ENCODE results near the gene ANKRD39. TPM values are rescaled to one million over a fixed set of nuclear protein-coding genes. Genes with fewer than 3 reads are reported as not detected.

Gene ANKRD39
- total and polyA plus RNA-seq, 10 of the 15 experiments (the other 5 are each of a cell fraction or from before 2014, with no cell fraction given) = 7.4 to 36.2 (median 23.7) TPM

DNA sequence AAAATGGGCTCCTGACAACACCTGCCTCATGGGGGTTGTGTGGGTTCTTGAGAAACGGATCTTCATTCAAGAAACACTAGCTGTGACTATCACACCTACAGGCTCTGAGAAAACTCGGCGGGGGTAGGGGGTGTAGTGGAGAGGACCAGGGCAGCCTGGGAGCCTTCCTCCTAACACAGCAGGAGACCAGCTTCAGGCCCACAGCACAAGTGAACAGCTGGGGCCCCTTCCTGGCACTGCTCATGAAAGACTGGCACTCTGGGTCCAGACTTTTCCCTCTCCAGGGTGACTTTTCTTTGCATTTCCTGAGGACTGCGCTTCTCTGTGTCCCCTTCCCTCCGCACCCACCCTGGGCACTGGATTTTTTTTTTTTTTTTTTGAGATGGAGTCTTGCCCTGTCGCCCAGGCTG lies 19.2 kb upstream of the ANKRD39 start:
- RAD21 ChIA-PET (ENCODE audit: unreplicated experiment) = interaction anchor here (0.5 to 1.3 kb wide), 3 partner anchors 9 to 466 kb away, joined by 3 to 5 read pairs (median 4); partner anchors contain the start of gene ANKRD39
- BruUV-seq (replicated peaks) = no TSS peak
- intact Hi-C loops (cut with micrococcal nuclease; ENCODE audit: unreplicated experiment) = no loop called here
- POLR2A ChIA-PET = interaction anchor here (0.7 to 0.8 kb wide), 2 partner anchors 10 to 30 kb away, joined by 3 to 5 read pairs; no protein-coding TSS in a partner anchor
- DNase-seq (ENCODE audit: low read depth, low spot score) (no peak), ATAC-seq (no peak), FAIRE-seq (no peak)
- Histone ChIP-seq H3K4me1 (ENCODE audit: control insufficient read depth, insufficient read depth, low read length) (peaks cover 31% of the 10 kb centered on the region), H4K20me1 (ENCODE audit: control insufficient read depth, insufficient read depth) (no peaks in the 10 kb centered on the region), H3K4me2 (ENCODE audit: control insufficient read depth, insufficient read depth) (no peak overlapping the region), H3K4me3 (no peak overlapping the region), H3K36me3 (ENCODE audit: control insufficient read depth in 2 of 2, insufficient read depth in 2 of 2, low read length in 1 of 2) (no peaks in the 10 kb centered on the region), H3K79me2 (ENCODE audit: control insufficient read depth, insufficient read depth, low read length) (no peaks in the 10 kb centered on the region), H2AFZ (ENCODE audit: control insufficient read depth, low read depth, low read length) (no peak overlapping the region), H3K9ac (ENCODE audit: control insufficient read depth, insufficient read depth, low read length) (no peak overlapping the region), H3K27ac (ENCODE audit: control insufficient read depth, insufficient read depth) (no peak overlapping the region), H3K9me3 (replicated peaks; ENCODE audit: control insufficient read depth, insufficient read depth, low read length) (no peaks in the 10 kb centered on the region), H3K27me3 (replicated peaks in 1 of 2; ENCODE audit: control insufficient read depth in 2 of 2, insufficient read depth in 2 of 2, low read length in 1 of 2) (no peaks in the 10 kb centered on the region)
- CTCF ChIA-PET = interaction anchor here (5.0 kb wide), 1 partner anchor 20 kb away, joined by 31 read pairs; the partner anchor contains the start of gene ANKRD39
- SMC1A ChIA-PET (ENCODE audit: uncharacterized antibody, unreplicated experiment) = interaction anchor here (1.3 kb wide), 1 partner anchor 10 kb away, joined by 4 read pairs; no protein-coding TSS in a partner anchor
- in situ Hi-C loops (cut with MboI) = no loop called here
- WGBS (ENCODE audit: insufficient coverage, insufficient replicate concordance, low lambda C conversion rate, missing lambda C conversion rate) = 47% methylated on average over 5 of the region's 6 CpGs
- no peak for TF ChIP-seq POLR2AphosphoS2 (IDR thresholded peaks at IDR 0.05; ENCODE audit: low read depth, low read length)
- TF ChIP-seq SREBF1 (IDR thresholded peaks at IDR 0.05; ENCODE audit: low read length) = no peak
- TF ChIP-seq, protein P1, sequence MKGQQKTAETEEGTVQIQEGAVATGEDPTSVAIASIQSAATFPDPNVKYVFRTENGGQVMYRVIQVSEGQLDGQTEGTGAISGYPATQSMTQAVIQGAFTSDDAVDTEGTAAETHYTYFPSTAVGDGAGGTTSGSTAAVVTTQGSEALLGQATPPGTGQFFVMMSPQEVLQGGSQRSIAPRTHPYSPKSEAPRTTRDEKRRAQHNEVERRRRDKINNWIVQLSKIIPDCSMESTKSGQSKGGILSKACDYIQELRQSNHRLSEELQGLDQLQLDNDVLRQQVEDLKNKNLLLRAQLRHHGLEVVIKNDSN (IDR thresholded peaks at IDR 0.05; ENCODE audit: borderline replicate concordance, extremely low read length, insufficient read depth, low read depth, low read length) = no peak
- TF ChIP-seq, protein P2, sequence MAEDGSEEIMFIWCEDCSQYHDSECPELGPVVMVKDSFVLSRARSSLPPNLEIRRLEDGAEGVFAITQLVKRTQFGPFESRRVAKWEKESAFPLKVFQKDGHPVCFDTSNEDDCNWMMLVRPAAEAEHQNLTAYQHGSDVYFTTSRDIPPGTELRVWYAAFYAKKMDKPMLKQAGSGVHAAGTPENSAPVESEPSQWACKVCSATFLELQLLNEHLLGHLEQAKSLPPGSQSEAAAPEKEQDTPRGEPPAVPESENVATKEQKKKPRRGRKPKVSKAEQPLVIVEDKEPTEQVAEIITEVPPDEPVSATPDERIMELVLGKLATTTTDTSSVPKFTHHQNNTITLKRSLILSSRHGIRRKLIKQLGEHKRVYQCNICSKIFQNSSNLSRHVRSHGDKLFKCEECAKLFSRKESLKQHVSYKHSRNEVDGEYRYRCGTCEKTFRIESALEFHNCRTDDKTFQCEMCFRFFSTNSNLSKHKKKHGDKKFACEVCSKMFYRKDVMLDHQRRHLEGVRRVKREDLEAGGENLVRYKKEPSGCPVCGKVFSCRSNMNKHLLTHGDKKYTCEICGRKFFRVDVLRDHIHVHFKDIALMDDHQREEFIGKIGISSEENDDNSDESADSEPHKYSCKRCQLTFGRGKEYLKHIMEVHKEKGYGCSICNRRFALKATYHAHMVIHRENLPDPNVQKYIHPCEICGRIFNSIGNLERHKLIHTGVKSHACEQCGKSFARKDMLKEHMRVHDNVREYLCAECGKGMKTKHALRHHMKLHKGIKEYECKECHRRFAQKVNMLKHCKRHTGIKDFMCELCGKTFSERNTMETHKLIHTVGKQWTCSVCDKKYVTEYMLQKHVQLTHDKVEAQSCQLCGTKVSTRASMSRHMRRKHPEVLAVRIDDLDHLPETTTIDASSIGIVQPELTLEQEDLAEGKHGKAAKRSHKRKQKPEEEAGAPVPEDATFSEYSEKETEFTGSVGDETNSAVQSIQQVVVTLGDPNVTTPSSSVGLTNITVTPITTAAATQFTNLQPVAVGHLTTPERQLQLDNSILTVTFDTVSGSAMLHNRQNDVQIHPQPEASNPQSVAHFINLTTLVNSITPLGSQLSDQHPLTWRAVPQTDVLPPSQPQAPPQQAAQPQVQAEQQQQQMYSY (CRISPR knock-in tag; IDR thresholded peaks at IDR 0.05) = no peak
- no peak for TF ChIP-seq EP300 (IDR thresholded peaks at IDR 0.05; ENCODE audit: borderline replicate concordance in 1 of 2, control insufficient read depth in 1 of 2, low read depth in 2 of 2, low read length in 2 of 2)
- TF ChIP-seq, protein P3, sequence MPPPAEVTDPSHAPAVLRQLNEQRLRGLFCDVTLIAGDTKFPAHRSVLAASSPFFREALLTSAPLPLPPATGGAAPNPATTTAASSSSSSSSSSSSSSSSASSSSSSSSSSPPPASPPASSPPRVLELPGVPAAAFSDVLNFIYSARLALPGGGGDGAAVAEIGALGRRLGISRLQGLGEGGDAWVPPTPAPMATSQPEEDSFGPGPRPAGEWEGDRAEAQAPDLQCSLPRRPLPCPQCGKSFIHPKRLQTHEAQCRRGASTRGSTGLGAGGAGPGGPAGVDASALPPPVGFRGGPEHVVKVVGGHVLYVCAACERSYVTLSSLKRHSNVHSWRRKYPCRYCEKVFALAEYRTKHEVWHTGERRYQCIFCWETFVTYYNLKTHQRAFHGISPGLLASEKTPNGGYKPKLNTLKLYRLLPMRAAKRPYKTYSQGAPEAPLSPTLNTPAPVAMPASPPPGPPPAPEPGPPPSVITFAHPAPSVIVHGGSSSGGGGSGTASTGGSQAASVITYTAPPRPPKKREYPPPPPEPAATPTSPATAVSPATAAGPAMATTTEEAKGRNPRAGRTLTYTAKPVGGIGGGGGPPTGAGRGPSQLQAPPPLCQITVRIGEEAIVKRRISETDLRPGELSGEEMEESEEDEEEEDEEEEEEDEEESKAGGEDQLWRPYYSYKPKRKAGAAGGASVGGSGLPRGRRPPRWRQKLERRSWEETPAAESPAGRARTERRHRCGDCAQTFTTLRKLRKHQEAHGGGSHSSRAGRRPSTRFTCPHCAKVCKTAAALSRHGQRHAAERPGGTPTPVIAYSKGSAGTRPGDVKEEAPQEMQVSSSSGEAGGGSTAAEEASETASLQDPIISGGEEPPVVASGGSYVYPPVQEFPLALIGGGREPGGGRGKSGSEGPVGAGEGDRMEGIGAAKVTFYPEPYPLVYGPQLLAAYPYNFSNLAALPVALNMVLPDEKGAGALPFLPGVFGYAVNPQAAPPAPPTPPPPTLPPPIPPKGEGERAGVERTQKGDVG (CRISPR knock-in tag; IDR thresholded peaks at IDR 0.05) = no peak
- no peak for TF ChIP-seq STAT3 (IDR thresholded peaks at IDR 0.05; ENCODE audit: low read depth, low read length)
- TF ChIP-seq SIN3A (IDR thresholded peaks at IDR 0.05; ENCODE audit: low read depth, low read length) = no peak
- TF ChIP-seq ZNF274 (IDR thresholded peaks at IDR 0.05; ENCODE audit: insufficient read depth, insufficient read length) = no peak
- no peak for TF ChIP-seq NFYA (IDR thresholded peaks at IDR 0.05; ENCODE audit: borderline replicate concordance, low read depth, low read length)
- TF ChIP-seq NR2F1 (conservative IDR thresholded peaks at IDR 0.05) = no peak
- TF ChIP-seq RBBP5 (conservative IDR thresholded peaks at IDR 0.05) = no peak
- no peak for TF ChIP-seq TCF7 (IDR thresholded peaks at IDR 0.05; ENCODE audit: borderline replicate concordance)
- no peak for TF ChIP-seq PML (IDR thresholded peaks at IDR 0.05; ENCODE audit: low read length)
- TF ChIP-seq MXI1 (IDR thresholded peaks at IDR 0.05; ENCODE audit: low read depth, low read length) = no peak
- TF ChIP-seq FOXM1 (IDR thresholded peaks at IDR 0.05; ENCODE audit: low read depth, low read length) = no peak
- no peak for TF ChIP-seq RAD21 (IDR thresholded peaks at IDR 0.05; ENCODE audit: insufficient read depth, low read depth, low read length)

Measured in GM12878 (cell line).